Measurements from ENCODE around the gene LIF.

DNA sequence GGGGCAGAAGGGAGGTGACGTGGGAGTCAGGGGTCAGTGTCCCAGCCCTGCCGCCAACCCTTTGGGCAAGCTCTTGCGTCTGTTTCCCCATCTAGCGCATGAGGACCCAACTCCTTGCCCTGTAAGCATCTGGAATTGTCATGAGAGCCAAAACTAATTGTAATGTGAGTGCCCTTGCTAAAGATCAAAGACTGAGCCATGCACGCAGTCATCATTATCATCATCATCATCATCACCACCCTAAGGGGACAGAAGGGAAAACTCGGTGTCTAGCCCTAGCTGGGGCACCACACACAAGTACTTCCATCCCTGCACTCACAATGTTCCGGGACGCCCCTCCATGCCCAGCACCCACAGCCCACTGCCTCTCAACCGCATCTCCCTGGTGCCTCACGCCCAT lies 2.5 kb downstream of the LIF start:
- TF ChIP-seq ELK1 (IDR thresholded peaks at IDR 0.05; ENCODE audit: borderline replicate concordance, low read depth, low read length) (no peak), MXI1 (IDR thresholded peaks at IDR 0.05; ENCODE audit: borderline replicate concordance, low read depth, low read length) (no peak), CEBPB (IDR thresholded peaks at IDR 0.05; ENCODE audit: low read depth, low read length) (no peak), POLR2A (IDR thresholded peaks at IDR 0.05; ENCODE audit: low read depth, low read length) (no peak), BHLHE40 (IDR thresholded peaks at IDR 0.05; ENCODE audit: low read depth, low read length) (no peak), SMC3 (IDR thresholded peaks at IDR 0.05; ENCODE audit: low read depth, low read length) (no peak), RAD21 (IDR thresholded peaks at IDR 0.05; ENCODE audit: low read length) (no peak), RFX5 (IDR thresholded peaks at IDR 0.05; ENCODE audit: low read depth, low read length) (no peak)
- TF ChIP-seq, protein P1, sequence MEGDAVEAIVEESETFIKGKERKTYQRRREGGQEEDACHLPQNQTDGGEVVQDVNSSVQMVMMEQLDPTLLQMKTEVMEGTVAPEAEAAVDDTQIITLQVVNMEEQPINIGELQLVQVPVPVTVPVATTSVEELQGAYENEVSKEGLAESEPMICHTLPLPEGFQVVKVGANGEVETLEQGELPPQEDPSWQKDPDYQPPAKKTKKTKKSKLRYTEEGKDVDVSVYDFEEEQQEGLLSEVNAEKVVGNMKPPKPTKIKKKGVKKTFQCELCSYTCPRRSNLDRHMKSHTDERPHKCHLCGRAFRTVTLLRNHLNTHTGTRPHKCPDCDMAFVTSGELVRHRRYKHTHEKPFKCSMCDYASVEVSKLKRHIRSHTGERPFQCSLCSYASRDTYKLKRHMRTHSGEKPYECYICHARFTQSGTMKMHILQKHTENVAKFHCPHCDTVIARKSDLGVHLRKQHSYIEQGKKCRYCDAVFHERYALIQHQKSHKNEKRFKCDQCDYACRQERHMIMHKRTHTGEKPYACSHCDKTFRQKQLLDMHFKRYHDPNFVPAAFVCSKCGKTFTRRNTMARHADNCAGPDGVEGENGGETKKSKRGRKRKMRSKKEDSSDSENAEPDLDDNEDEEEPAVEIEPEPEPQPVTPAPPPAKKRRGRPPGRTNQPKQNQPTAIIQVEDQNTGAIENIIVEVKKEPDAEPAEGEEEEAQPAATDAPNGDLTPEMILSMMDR (conservative IDR thresholded peaks at IDR 0.05; ENCODE audit: low read depth, low read length): no peak
- TF ChIP-seq, protein P2, sequence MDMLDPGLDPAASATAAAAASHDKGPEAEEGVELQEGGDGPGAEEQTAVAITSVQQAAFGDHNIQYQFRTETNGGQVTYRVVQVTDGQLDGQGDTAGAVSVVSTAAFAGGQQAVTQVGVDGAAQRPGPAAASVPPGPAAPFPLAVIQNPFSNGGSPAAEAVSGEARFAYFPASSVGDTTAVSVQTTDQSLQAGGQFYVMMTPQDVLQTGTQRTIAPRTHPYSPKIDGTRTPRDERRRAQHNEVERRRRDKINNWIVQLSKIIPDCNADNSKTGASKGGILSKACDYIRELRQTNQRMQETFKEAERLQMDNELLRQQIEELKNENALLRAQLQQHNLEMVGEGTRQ (IDR thresholded peaks at IDR 0.05; ENCODE audit: low read depth, low read length): no peak
